Measurements from ENCODE around the gene VIPR1.

GRCh38 chr3:42468111-42468510, 34.3 kb upstream of the VIPR1 start:
- TF ChIP-seq CTCF (IDR thresholded peaks at IDR 0.05) (no peak), EP300 (IDR thresholded peaks at IDR 0.05) (no peak), POLR2AphosphoS5 (IDR thresholded peaks at IDR 0.05) (no peak), POLR2A (IDR thresholded peaks at IDR 0.05) (no peak)

Measured in sigmoid colon (tissue), 4 donors.